ENCODE measurements around the gene PNPLA5.

The PNPLA5 gene, protein sequence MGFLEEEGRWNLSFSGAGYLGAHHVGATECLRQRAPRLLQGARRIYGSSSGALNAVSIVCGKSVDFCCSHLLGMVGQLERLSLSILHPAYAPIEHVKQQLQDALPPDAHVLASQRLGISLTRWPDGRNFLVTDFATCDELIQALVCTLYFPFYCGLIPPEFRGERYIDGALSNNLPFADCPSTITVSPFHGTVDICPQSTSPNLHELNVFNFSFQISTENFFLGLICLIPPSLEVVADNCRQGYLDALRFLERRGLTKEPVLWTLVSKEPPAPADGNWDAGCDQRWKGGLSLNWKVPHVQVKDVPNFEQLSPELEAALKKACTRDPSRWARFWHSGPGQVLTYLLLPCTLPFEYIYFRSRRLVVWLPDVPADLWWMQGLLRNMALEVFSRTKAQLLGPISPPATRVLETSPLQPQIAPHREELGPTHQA

DNA sequence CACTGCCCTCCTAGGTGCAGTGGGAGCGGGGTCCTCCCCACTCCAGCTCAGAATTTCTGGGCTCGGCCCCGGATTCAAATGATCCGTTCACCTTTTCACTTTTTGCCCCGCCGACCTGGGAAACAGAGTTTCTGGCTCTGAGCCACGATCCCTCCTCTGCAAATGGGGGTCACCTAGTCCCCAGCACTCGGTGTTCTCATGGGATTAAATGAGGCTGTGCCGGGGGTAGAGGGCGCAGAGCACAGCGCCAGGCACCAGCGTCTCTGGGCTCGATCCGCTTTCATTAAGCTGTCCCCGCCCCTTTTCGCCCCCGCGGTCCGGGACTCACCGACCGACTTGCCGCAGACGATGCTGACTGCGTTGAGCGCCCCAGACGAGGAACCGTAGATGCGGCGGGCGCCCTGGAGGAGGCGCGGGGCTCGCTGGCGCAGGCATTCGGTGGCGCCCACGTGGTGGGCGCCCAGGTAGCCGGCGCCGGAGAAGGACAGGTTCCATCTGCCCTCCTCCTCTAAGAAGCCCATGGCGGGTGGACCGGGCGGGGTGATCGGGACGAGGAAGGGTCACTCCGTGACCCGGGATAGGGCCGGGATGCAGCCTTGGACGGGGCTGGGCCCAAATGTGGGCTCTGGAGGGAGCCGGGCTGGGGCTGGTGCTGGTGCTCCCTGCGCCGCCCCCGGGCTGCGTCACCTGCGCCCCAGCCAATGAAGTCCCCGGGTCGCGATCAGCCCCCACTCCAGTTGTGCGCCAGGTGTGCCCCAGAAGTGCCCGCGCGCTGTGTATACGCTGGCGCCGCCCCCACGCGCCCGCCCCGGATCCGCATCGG is at the start of gene PNPLA5:
TSS of gene PNPLA5 (minus strand) at position 654 of the 823 bp plus-strand sequence. CDS start at position 521, 133 bp downstream.
- DNase-seq (ENCODE audit: low spot score), result no peak
- in situ Hi-C loops (cut with MboI; ENCODE audit: low sequenced_read_pairs, unreplicated experiment), result no loop called here
- TF ChIP-seq, protein P1, sequence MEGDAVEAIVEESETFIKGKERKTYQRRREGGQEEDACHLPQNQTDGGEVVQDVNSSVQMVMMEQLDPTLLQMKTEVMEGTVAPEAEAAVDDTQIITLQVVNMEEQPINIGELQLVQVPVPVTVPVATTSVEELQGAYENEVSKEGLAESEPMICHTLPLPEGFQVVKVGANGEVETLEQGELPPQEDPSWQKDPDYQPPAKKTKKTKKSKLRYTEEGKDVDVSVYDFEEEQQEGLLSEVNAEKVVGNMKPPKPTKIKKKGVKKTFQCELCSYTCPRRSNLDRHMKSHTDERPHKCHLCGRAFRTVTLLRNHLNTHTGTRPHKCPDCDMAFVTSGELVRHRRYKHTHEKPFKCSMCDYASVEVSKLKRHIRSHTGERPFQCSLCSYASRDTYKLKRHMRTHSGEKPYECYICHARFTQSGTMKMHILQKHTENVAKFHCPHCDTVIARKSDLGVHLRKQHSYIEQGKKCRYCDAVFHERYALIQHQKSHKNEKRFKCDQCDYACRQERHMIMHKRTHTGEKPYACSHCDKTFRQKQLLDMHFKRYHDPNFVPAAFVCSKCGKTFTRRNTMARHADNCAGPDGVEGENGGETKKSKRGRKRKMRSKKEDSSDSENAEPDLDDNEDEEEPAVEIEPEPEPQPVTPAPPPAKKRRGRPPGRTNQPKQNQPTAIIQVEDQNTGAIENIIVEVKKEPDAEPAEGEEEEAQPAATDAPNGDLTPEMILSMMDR (IDR thresholded peaks at IDR 0.05; ENCODE audit: borderline replicate concordance, control extremely low read depth, extremely low read depth, insufficient read depth, missing control alignments), result no peak

DNA sequence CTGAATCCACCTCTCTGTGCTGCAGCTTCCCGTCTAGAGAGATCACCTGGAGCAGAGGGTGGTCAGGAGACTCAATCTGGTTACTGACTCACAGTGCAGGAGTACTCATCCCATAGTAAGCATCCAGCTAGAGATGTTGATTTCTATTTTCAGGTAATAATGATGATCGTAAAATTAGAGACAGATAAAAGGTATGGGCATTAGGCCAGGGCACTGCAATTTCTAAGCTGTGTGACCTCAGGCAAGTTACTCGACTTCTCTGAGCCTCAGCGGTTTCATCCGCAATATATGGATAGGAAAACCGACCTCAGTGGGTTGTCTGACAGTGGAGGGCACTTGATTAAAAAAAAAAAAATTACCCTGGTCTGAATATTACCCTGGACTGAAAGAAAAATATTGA is 49.6 kb upstream of the PNPLA5 start:
- in situ Hi-C loops (cut with MboI; ENCODE audit: low sequenced_read_pairs, unreplicated experiment), result no loop called here
- no peak for DNase-seq (ENCODE audit: low spot score)
- TF ChIP-seq, protein P1 (IDR thresholded peaks at IDR 0.05; ENCODE audit: borderline replicate concordance, control extremely low read depth, extremely low read depth, insufficient read depth, missing control alignments), result no peak

DNA sequence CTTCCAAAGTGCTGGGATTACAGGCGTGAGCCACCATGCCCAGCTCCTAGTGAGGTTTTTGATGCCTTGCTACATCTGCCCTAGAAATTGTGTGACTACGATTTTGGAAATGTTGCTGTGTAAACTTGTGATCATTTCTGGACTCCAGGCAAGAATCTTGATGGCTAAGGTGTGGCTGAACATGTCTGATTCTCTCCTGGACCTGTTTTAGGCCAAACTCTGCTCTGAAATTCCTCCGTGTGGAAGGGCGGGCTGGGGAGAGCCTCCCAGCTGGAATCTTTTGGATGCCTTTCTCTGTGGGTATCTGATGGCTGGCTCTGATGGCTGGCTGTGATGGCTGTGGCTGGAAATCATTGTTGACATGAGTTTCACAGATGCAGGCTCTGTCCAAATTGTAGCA is 40.0 kb upstream of the PNPLA5 start:
- DNase-seq (ENCODE audit: low spot score), result no peak
- in situ Hi-C loops (cut with MboI; ENCODE audit: low sequenced_read_pairs, unreplicated experiment), result no loop called here
- TF ChIP-seq, protein P1 (IDR thresholded peaks at IDR 0.05; ENCODE audit: borderline replicate concordance, control extremely low read depth, extremely low read depth, insufficient read depth, missing control alignments), result no peak

DNA sequence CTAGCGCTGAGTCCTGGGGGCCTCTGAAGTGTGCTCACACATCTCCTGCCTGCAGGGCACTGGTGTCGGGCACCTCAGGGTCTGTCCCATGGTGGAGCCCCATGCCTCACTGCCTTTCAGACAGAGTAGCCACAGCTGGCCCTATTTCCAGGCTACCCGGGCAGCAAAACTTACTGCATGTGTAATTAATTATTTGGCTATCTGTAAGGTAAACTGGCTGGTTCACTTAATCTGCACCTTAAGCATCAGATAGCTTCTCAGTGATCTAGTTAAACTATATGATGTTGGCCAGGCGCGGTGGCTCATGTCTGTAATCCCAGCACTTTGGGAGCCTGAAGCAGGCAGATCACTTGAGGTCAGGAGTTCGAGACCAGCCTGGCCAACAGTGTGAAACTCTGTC is 37.1 kb upstream of the PNPLA5 start:
- TF ChIP-seq, protein P1 (IDR thresholded peaks at IDR 0.05; ENCODE audit: borderline replicate concordance, control extremely low read depth, extremely low read depth, insufficient read depth, missing control alignments), result no peak
- no peak for DNase-seq (ENCODE audit: low spot score)
- in situ Hi-C loops (cut with MboI; ENCODE audit: low sequenced_read_pairs, unreplicated experiment), result no loop called here

GRCh38 chr22:43928468-43928867 is 36.7 kb upstream of the PNPLA5 start:
- TF ChIP-seq, protein P1 (IDR thresholded peaks at IDR 0.05; ENCODE audit: borderline replicate concordance, control extremely low read depth, extremely low read depth, insufficient read depth, missing control alignments), result no peak
- in situ Hi-C loops (cut with MboI; ENCODE audit: low sequenced_read_pairs, unreplicated experiment), result no loop called here

DNA sequence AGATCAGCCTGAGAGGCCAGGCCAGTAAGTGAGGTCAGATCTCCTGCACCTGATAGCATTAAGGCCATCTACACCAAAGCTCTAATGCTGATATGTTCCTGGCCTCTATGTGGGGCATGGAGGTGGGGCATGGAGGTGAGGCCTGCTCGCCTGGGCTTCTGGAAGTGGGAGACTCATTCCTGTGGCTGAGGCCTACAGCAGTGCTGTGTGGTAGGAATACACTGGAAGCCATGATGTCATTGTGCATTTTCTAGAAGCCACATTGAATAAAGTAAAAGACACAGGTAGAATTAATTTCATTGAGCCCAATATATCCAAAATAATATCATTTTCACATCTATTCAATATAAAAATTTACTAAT is 34.5 kb upstream of the PNPLA5 start:
- TF ChIP-seq, protein P1 (IDR thresholded peaks at IDR 0.05; ENCODE audit: borderline replicate concordance, control extremely low read depth, extremely low read depth, insufficient read depth, missing control alignments), result no peak
- DNase-seq (ENCODE audit: low spot score), result no peak
- in situ Hi-C loops (cut with MboI; ENCODE audit: low sequenced_read_pairs, unreplicated experiment), result no loop called here

More at GRCh38 chr22:43928468-43928867, 36.7 kb upstream of the PNPLA5 start:
- no peak for DNase-seq (ENCODE audit: low spot score)

All from GM13976 (cell line).